Mucosa of descending colon (tissue), 3 donors: ENCODE measurements around the gene RBPJ. TPM values are rescaled to one million over a fixed set of nuclear protein-coding genes. Genes with fewer than 3 reads are reported as not detected.

Experiments used
- ATAC-seq: fragments of 200-7000 bp; cut with Tn5 transposase; one replicate; pipeline ENCODE4 v1.9.1; 2020; ENCODE audit warnings: mild to moderate bottlenecking, moderate library complexity
- DNase-seq, 3 donors: peaks; one replicate each; pipeline ENCODE4 v3.0.0-alpha.2; 2020
- H3K36me3 ChIP-seq: fragments of 200-600 bp; one replicate; pipeline ENCODE4 v1.8.0; 2021; ENCODE audit warnings: low read depth, mild to moderate bottlenecking
- H3K4me1 ChIP-seq: fragments of 200-600 bp; one replicate; pipeline ENCODE4 v1.8.0; 2021; ENCODE audit warnings: low read depth, mild to moderate bottlenecking
- H3K4me3 ChIP-seq: fragments of 200-600 bp; one replicate; pipeline ENCODE4 v1.8.0; 2021; ENCODE audit warnings: mild to moderate bottlenecking
- H3K9me3 ChIP-seq: fragments of 200-600 bp; one replicate; pipeline ENCODE4 v1.8.0; 2021; ENCODE audit warnings: mild to moderate bottlenecking
- CTCF ChIP-seq: fragments of 200-600 bp; IDR thresholded peaks from one replicate; pipeline ENCODE4 v1.8.0; 2022; ENCODE audit warnings: antibody characterized with exemption, mild to moderate bottlenecking
- intact Hi-C, 2 donors: fragments of 100-400 bp; cut with DNase I in 1 of 2; cut with micrococcal nuclease in 1 of 2; formaldehyde crosslinking; loops; one replicate each; pipeline versions ENCODE4 v1.11.0 to v1.11.1; 2022; cut with DNase I, micrococcal nuclease
- total RNA-seq, 3 donors: library from RNA; stranded (reverse); fragmentation: NEBNext Ultra II Directional in 2 of 3; extraction: Animal tissue kit (Norgen Biotek cat#: 25700) in 2 of 3; gene quantifications; one replicate each; pipeline versions ENCODE4 v1.2.1 to v1.2.4, GENCODE V29; 2021 to 2023
- donor health status: DM: no; HTN: no; CAD: no; lungs with moderate emphysema.
- donor health status: DM: no; HTN: no; CAD: no.
- donor health status: DM: no; HTN: yes; CAD: no.

RBPJ gene
- total RNA-seq, 3 donors from 2014 or later = 50.4 to 133 (median 52.0) TPM

- intact Hi-C loops = loop anchor here (10.0 kb wide), 2 partner anchors 125 to 555 kb away; partner anchors contain the start of gene TBC1D19 (in 1 of the 2)
- Histone ChIP-seq H3K4me1 (no peaks in the 10 kb centered on the region), H3K9me3 (no peaks in the 10 kb centered on the region), H3K36me3 (no peaks in the 10 kb centered on the region), H3K4me3 (no peak overlapping the region)
- TF ChIP-seq CTCF = no peak
- no peak for ATAC-seq
- no peak for DNase-seq
Measured at GRCh38 chr4:26459756-26460530, 139.1 kb downstream of the RBPJ start.

GRCh38 chr4:26462874-26463273, 142.1 kb downstream of the RBPJ start:
- no peaks in the 10 kb centered on the region for H3K4me1 ChIP-seq
- H3K9me3 ChIP-seq = no peaks in the 10 kb centered on the region
- no peaks in the 10 kb centered on the region for H3K36me3 ChIP-seq
- intact Hi-C loops = no loop called here
- no peak for DNase-seq
- no peak for TF ChIP-seq CTCF
- H3K4me3 ChIP-seq = no peak overlapping the region
- ATAC-seq = no peak

GRCh38 chr4:26463386-26463785, 142.6 kb downstream of the RBPJ start:
- no peak for TF ChIP-seq CTCF
- H3K9me3 ChIP-seq = no peaks in the 10 kb centered on the region
- no peaks in the 10 kb centered on the region for H3K4me1 ChIP-seq
- DNase-seq (no peak), ATAC-seq (no peak)
- no peaks in the 10 kb centered on the region for H3K36me3 ChIP-seq
- no peak overlapping the region for H3K4me3 ChIP-seq
- intact Hi-C loops = no loop called here

GRCh38 chr4:26464420-26465095, 143.7 kb downstream of the RBPJ start:
- DNase-seq (no peak), ATAC-seq (no peak)
- no peaks in the 10 kb centered on the region for H3K9me3 ChIP-seq
- no peaks in the 10 kb centered on the region for H3K4me1 ChIP-seq
- TF ChIP-seq CTCF = no peak
- intact Hi-C loops = no loop called here
- no peak overlapping the region for H3K4me3 ChIP-seq
- H3K36me3 ChIP-seq = no peaks in the 10 kb centered on the region

- no peak for ATAC-seq
- Histone ChIP-seq H3K4me3 (no peak overlapping the region), H3K9me3 (no peaks in the 10 kb centered on the region), H3K4me1 (no peaks in the 10 kb centered on the region), H3K36me3 (no peaks in the 10 kb centered on the region)
- TF ChIP-seq CTCF = no peak
- no peak for DNase-seq
- intact Hi-C loops = no loop called here
Measured at GRCh38 chr4:26466578-26467270, 145.9 kb downstream of the RBPJ start.
